Measurements from ENCODE around the gene TM2D3.

TM2D3 gene, protein sequence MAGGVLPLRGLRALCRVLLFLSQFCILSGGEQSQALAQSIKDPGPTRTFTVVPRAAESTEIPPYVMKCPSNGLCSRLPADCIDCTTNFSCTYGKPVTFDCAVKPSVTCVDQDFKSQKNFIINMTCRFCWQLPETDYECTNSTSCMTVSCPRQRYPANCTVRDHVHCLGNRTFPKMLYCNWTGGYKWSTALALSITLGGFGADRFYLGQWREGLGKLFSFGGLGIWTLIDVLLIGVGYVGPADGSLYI

DNA sequence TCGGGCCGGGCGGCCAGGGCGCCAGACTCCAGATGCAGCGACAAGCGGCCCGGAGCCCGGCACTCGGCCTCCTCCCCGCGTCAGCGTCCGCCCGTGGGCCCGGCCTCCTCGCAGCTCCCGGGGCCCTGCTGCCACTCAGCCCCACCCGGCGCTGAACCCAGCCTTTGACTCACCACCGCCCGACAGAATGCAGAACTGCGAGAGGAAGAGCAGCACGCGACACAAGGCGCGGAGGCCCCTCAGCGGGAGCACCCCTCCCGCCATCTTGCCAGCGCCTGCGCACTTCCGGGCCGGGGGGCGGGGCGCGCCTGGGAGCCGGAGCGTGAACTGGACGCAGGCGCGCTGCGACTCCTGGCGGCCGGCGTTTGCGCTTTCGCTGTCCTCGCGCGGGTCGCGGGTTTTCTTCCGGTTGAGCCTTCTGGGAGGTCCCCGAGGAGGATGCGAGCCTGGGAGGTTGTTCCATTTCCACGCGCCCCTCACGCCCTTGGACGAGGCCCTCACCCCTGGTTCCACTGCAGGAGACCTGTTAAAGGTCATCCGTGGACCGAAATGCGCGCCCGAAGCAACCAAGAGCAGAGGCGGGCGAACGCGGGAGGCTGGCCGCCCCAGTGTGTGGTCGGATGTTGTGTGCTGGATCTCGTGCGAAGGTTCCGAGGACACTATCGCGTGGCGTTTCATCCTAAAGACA, at the start of gene TM2D3:
TSS of gene TM2D3 (minus strand) at position 284 of the 688 bp plus-strand sequence. CDS start at position 264, 20 bp downstream.
- DNase-seq: peak; percentile 32 to 94 (median 86)

DNA sequence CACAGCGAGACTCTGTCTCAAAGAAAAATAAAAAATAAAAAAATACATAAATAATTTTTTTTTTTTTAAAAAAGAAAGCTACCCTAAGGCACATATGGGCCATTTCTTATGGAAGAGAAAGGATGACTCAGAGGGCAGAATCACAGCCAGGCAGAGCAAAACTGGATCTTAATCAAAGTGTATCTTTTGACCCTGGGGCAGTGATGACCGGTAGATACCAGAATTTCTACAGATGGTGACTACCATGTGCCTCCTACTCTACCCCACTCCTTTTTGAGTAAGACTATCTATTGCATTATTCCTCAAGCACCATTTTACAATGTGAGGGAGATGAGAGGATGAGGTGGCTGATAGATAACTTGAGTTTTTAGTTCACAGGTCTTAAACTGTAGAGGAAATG, 46.1 kb upstream of the TM2D3 start:
- no peak for DNase-seq

- DNase-seq: no peak
These were observed 45.3 kb upstream of the TM2D3 start for GRCh38 chr15:101697488-101697887.

DNA sequence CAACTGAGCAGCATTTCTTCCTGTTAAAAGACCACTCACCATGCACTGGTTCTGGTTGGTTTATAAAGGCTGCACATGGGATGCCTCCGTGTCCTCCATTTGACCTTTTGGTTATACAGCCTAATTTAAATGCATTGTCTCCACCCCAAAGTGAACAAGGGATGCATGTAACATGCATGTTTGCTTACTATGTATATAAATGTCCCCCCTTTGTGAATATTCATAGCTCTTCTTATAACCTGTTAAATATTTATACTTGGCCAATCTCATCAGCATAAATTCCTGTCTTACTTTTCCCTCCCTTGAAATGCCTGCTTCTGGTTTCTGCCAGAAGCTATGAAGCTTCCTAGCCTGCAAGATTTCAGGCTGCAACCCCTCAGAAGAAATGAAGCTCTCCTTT, 44.6 kb upstream of the TM2D3 start:
- no peak for DNase-seq

DNA sequence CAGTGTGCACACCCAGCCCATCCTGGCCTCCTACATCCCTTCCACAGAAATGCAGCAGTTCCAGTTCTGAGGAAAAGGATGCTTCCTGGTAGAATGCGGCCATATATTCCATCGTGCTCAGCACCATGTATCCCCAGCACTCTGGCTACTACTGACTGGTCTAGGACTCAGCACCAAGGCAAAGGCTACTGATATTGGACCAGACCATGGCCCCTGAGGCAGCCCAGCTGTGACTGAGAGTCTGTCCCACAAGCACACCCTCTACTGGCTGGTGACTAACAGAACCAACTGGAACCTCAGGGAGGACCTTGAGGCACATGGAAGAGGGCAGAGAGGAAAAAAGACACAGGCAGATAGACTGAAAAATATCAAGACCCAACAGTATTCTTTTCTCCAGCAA, 42.1 kb upstream of the TM2D3 start:
- DNase-seq: no peak

- no peak for DNase-seq
These were observed 40.8 kb upstream of the TM2D3 start for GRCh38 chr15:101692801-101693598.

DNA sequence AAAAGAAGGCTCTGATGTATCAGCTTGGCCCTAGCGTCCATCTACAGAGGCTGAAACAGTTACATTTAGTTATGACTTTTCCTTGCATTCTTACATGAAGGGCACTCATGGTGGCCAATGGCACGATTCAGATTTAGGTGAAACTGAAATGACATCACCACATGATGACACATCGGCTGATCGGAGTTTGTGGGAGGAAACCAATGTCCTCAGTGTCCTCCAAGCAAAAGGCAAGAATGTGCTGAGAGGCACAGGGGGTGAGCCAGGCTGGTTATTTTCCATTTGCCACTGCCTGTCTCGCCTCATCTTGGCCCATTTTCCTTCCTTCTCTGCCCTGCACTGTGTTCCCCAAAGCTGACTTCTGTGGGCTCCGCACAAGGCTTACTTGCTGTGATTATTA, 37.7 kb upstream of the TM2D3 start:
- DNase-seq: peak in 1 of 56 donors; percentile 17

GRCh38 chr15:101686718-101687117, 34.5 kb upstream of the TM2D3 start:
- DNase-seq: no peak

- no peak for DNase-seq
These were observed 32.7 kb upstream of the TM2D3 start for GRCh38 chr15:101684877-101685276.

DNA sequence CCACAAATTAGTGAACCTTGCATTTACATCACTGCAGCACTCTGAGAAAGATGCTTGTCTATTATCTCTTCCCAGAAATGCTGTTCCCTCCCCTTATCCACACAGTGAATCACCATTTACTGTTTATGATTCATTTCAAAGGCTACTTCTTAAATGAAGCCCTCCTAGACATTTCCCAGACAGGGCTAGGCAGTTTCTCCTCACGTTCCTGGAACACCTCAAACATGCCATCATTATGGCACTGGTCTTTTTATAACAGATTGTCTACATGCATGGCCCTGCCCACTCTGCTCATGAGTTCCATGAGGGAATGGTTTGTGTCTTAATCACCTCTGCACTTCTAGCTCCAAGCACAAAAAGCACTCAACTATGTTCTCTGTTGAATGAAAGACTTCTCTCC, 32.2 kb upstream of the TM2D3 start:
- no peak for DNase-seq

- no peak for DNase-seq
These were observed 27.6 kb upstream of the TM2D3 start for GRCh38 chr15:101679806-101680205.

- no peak for DNase-seq
These were observed 24.7 kb upstream of the TM2D3 start for GRCh38 chr15:101676921-101677329.

DNA sequence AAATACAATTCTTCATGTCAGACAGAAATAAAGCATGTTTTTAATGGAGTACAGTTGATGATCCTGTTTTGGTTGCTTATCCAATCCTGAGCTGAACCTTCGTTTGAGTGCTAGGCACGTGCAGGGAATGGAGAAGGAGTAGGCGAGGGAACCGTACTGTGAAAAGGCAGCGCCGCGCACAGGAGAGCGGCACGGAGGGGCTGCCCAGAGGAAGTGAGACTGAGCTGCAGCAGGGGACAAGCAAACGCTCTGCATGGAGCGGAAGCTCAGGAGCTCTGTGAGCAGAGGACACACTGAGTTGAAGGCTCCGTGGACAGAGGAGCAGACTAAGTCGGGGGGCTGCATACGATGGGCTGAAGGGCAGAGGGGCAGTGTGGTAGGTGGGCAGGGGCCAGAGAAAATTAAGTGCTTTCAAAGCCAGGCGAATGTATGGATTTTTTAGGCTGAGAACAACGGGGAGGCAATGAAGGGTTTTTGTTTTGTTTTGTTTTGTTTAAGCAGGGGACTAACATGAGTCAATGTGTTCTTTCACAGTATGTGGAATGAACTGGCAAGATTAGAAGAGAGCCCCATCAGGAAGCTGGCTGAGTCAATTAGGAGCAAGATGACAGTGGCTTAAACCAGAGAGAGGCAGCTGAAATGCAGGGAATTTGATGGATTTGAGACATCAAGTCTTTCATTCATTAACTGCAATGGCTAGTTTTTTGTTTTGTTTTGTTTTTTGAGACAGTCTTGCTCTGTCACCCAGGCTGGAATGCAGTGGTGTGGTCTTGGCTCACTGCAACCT, 23.8 kb upstream of the TM2D3 start:
- DNase-seq: peak in 7 of 56 donors; percentile 7 to 45 (median 16)

DNA sequence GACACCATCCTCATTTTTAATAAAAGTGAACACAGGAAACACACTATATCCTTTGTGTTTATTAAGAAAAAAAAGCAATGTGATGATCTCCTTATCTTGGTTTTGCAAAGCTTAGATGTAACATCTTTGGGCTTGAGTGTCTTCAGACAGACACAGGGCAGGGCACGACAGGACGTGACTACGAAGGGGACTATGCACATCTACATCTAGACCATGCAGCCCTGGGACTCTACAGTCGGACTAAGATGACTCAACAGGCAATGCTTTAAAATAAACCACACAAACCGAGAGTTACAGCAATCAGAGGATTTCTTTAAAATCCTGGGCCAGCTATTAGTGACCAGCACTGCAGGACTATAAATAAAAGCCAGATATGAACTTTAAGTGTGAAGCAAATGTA, 22.8 kb upstream of the TM2D3 start:
- no peak for DNase-seq

DNA sequence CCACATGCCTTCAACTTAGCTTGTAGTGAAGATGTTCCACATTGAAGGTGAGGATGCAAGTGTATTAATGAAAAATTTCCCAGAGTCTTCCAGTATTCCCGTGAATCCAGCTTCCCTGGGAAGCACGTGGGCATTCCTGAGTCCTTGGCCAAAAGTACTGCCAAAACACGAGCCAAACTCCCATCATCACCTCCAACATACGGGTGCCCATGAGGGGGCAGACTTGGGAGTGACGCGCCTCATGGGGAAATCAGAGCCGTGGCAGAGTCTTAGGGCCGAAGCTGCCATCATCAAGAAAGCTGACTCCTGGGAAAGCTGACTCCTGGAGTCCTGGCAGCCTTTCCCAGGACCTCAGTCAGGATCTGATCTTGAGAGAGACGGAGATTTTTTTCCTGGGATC, 20.1 kb upstream of the TM2D3 start:
- no peak for DNase-seq

- no peak for DNase-seq
These were observed 17.6 kb upstream of the TM2D3 start for GRCh38 chr15:101669744-101670143.

- no peak for DNase-seq
These were observed 15.7 kb upstream of the TM2D3 start for GRCh38 chr15:101667881-101668280.

- DNase-seq: peak in 6 of 56 donors; percentile 10 to 42 (median 14)
These were observed 12.2 kb upstream of the TM2D3 start for GRCh38 chr15:101664303-101664913.

DNA sequence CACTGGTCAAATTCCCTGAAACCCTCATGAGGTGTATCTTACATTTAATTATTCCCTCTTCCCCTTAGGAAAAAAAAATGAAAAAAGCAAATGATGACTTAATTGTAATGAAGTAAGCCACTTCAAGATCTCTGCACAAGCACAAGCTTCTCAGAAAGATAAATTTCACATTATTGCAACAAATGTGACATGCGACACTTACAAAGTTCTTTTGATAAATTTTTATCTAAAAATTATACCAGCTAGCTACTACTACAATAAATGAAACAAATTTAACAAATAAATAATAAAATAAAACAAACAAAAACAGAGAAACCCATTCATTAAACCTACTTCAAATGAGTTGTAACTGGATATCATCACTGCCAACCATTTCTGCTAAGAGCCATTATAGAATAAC, 10.0 kb upstream of the TM2D3 start:
- DNase-seq: no peak

DNA sequence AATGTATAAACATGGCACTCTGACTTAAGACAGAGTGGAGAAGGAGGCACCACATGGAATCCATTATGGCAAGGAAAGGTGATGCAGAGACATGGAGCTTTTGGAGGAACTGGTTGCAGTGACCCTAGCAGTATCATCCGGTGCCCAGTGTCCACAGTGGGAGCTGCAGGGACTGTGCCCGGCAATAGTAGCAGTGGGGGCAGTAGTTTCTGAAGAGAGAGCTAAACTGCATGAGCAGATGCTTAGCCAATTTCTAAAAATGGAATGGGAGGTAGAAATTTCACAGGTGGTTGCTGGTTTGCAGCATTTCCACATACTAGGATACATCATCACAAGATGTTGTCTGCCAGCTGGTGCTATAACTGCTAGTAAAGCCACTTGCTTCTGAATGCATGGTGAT, 7.8 kb upstream of the TM2D3 start:
- DNase-seq: no peak

All from nucleus accumbens (tissue), 56 donors.